ENCODE results near the gene CGN.

Gene CGN

GRCh38 chr1:151510957-151511635 lies at the start of gene CGN:
TSS of gene CGN (plus strand) at chr1:151511387. CDS start at chr1:151518520, 7,133 bp downstream.
- H3K27me3 Mint-ChIP-seq, result no peaks in the 10 kb centered on the region
- no peaks in the 10 kb centered on the region for H3K36me3 Mint-ChIP-seq
- H3K9me3 Mint-ChIP-seq (ENCODE audit: low read depth), result no peaks in the 10 kb centered on the region
- H3K4me1 Mint-ChIP-seq (ENCODE audit: low read depth), result peaks cover 24% of the 10 kb centered on the region
- H3K27ac Mint-ChIP-seq, result peak within 1 kb of the TSS; percentile 37
- H3K4me3 Mint-ChIP-seq, result peak within 1 kb of the TSS; percentile 93

- no peak overlapping the region for H3K27ac Mint-ChIP-seq
- peaks cover 18% of the 10 kb centered on the region for H3K4me1 Mint-ChIP-seq (ENCODE audit: low read depth)
- H3K36me3 Mint-ChIP-seq, result no peaks in the 10 kb centered on the region
- H3K27me3 Mint-ChIP-seq, result peaks cover 19% of the 10 kb centered on the region
- no peaks in the 10 kb centered on the region for H3K9me3 Mint-ChIP-seq (ENCODE audit: low read depth)
- no peak overlapping the region for H3K4me3 Mint-ChIP-seq
Observed at GRCh38 chr1:151461694-151462093, 49.5 kb upstream of the CGN start.

GRCh38 chr1:151465026-151465425 lies 46.2 kb upstream of the CGN start:
- no peaks in the 10 kb centered on the region for H3K9me3 Mint-ChIP-seq (ENCODE audit: low read depth)
- H3K27ac Mint-ChIP-seq, result no peak overlapping the region
- no peaks in the 10 kb centered on the region for H3K36me3 Mint-ChIP-seq
- peaks cover 2% of the 10 kb centered on the region for H3K4me1 Mint-ChIP-seq (ENCODE audit: low read depth)
- H3K27me3 Mint-ChIP-seq, result peaks cover 22% of the 10 kb centered on the region
- H3K4me3 Mint-ChIP-seq, result no peak overlapping the region

GRCh38 chr1:151472856-151473731 lies 38.1 kb upstream of the CGN start:
- H3K36me3 Mint-ChIP-seq, result peaks cover 4% of the 10 kb centered on the region
- peaks cover 10% of the 10 kb centered on the region for H3K4me1 Mint-ChIP-seq (ENCODE audit: low read depth)
- H3K4me3 Mint-ChIP-seq, result peak overlapping the region; percentile 84

GRCh38 chr1:151474745-151475144 lies 36.4 kb upstream of the CGN start:
- H3K4me3 Mint-ChIP-seq, result no peak overlapping the region
- peaks cover 5% of the 10 kb centered on the region for H3K27me3 Mint-ChIP-seq
- peaks cover 10% of the 10 kb centered on the region for H3K4me1 Mint-ChIP-seq (ENCODE audit: low read depth)
- H3K9me3 Mint-ChIP-seq (ENCODE audit: low read depth), result no peaks in the 10 kb centered on the region
- H3K27ac Mint-ChIP-seq, result no peak overlapping the region
- peaks cover 4% of the 10 kb centered on the region for H3K36me3 Mint-ChIP-seq

More at GRCh38 chr1:151472856-151473731, 38.1 kb upstream of the CGN start:
- H3K9me3 Mint-ChIP-seq (ENCODE audit: low read depth), result no peaks in the 10 kb centered on the region
- peaks cover 5% of the 10 kb centered on the region for H3K27me3 Mint-ChIP-seq
- peak overlapping the region; percentile 66 for H3K27ac Mint-ChIP-seq

GRCh38 chr1:151475175-151475574 lies 36.0 kb upstream of the CGN start:
- peaks cover 5% of the 10 kb centered on the region for H3K27me3 Mint-ChIP-seq
- H3K4me1 Mint-ChIP-seq (ENCODE audit: low read depth), result peaks cover 10% of the 10 kb centered on the region
- H3K4me3 Mint-ChIP-seq, result no peak overlapping the region
- no peaks in the 10 kb centered on the region for H3K9me3 Mint-ChIP-seq (ENCODE audit: low read depth)
- peaks cover 4% of the 10 kb centered on the region for H3K36me3 Mint-ChIP-seq
- H3K27ac Mint-ChIP-seq, result no peak overlapping the region

GRCh38 chr1:151476083-151476482 lies 35.1 kb upstream of the CGN start:
- Mint-ChIP-seq H3K27me3 (peaks cover 5% of the 10 kb centered on the region), H3K27ac (no peak overlapping the region), H3K36me3 (peaks cover 4% of the 10 kb centered on the region), H3K4me3 (no peak overlapping the region), H3K9me3 (ENCODE audit: low read depth) (no peaks in the 10 kb centered on the region), H3K4me1 (ENCODE audit: low read depth) (peaks cover 10% of the 10 kb centered on the region)

- Mint-ChIP-seq H3K9me3 (ENCODE audit: low read depth) (no peaks in the 10 kb centered on the region), H3K27me3 (peaks cover 5% of the 10 kb centered on the region), H3K4me3 (no peak overlapping the region), H3K36me3 (peaks cover 4% of the 10 kb centered on the region), H3K4me1 (ENCODE audit: low read depth) (peaks cover 10% of the 10 kb centered on the region), H3K27ac (no peak overlapping the region)
Observed at GRCh38 chr1:151477066-151477465, 34.1 kb upstream of the CGN start.

GRCh38 chr1:151478140-151478812 lies 32.9 kb upstream of the CGN start:
- Mint-ChIP-seq H3K4me3 (no peak overlapping the region), H3K4me1 (ENCODE audit: low read depth) (peaks cover 4% of the 10 kb centered on the region), H3K36me3 (no peaks in the 10 kb centered on the region), H3K9me3 (ENCODE audit: low read depth) (no peaks in the 10 kb centered on the region), H3K27me3 (peaks cover 5% of the 10 kb centered on the region), H3K27ac (no peak overlapping the region)

- H3K27me3 Mint-ChIP-seq, result peaks cover 5% of the 10 kb centered on the region
- no peaks in the 10 kb centered on the region for H3K9me3 Mint-ChIP-seq (ENCODE audit: low read depth)
- H3K4me3 Mint-ChIP-seq, result no peak overlapping the region
- H3K36me3 Mint-ChIP-seq, result no peaks in the 10 kb centered on the region
- H3K27ac Mint-ChIP-seq, result no peak overlapping the region
- peaks cover under 1% of the 10 kb centered on the region for H3K4me1 Mint-ChIP-seq (ENCODE audit: low read depth)
Observed at GRCh38 chr1:151478923-151479322, 32.3 kb upstream of the CGN start.

- Mint-ChIP-seq H3K27ac (no peak overlapping the region), H3K36me3 (no peaks in the 10 kb centered on the region), H3K4me1 (ENCODE audit: low read depth) (no peaks in the 10 kb centered on the region), H3K27me3 (peaks cover 5% of the 10 kb centered on the region), H3K4me3 (no peak overlapping the region), H3K9me3 (ENCODE audit: low read depth) (no peaks in the 10 kb centered on the region)
Observed at GRCh38 chr1:151479462-151479861, 31.7 kb upstream of the CGN start.

- Mint-ChIP-seq H3K27me3 (no peaks in the 10 kb centered on the region), H3K36me3 (no peaks in the 10 kb centered on the region), H3K4me1 (ENCODE audit: low read depth) (no peaks in the 10 kb centered on the region), H3K4me3 (no peak overlapping the region), H3K27ac (no peak overlapping the region), H3K9me3 (ENCODE audit: low read depth) (no peaks in the 10 kb centered on the region)
Observed at GRCh38 chr1:151482017-151482416, 29.2 kb upstream of the CGN start.

- no peaks in the 10 kb centered on the region for H3K36me3 Mint-ChIP-seq
- no peaks in the 10 kb centered on the region for H3K9me3 Mint-ChIP-seq (ENCODE audit: low read depth)
- no peak overlapping the region for H3K4me3 Mint-ChIP-seq
- no peaks in the 10 kb centered on the region for H3K27me3 Mint-ChIP-seq
- no peak overlapping the region for H3K27ac Mint-ChIP-seq
- no peaks in the 10 kb centered on the region for H3K4me1 Mint-ChIP-seq (ENCODE audit: low read depth)
Observed at GRCh38 chr1:151485685-151486255, 25.4 kb upstream of the CGN start.

GRCh38 chr1:151486557-151486956 lies 24.6 kb upstream of the CGN start:
- H3K9me3 Mint-ChIP-seq (ENCODE audit: low read depth), result no peaks in the 10 kb centered on the region

GRCh38 chr1:151491641-151492040 lies 19.5 kb upstream of the CGN start:
- Mint-ChIP-seq H3K4me3 (no peak overlapping the region), H3K36me3 (no peaks in the 10 kb centered on the region), H3K27ac (no peak overlapping the region), H3K27me3 (no peaks in the 10 kb centered on the region), H3K9me3 (ENCODE audit: low read depth) (no peaks in the 10 kb centered on the region), H3K4me1 (ENCODE audit: low read depth) (peaks cover 8% of the 10 kb centered on the region)

More at GRCh38 chr1:151486557-151486956, 24.6 kb upstream of the CGN start:
- H3K27me3 Mint-ChIP-seq, result no peaks in the 10 kb centered on the region
- no peak overlapping the region for H3K4me3 Mint-ChIP-seq
- no peak overlapping the region for H3K27ac Mint-ChIP-seq
- no peaks in the 10 kb centered on the region for H3K4me1 Mint-ChIP-seq (ENCODE audit: low read depth)
- no peaks in the 10 kb centered on the region for H3K36me3 Mint-ChIP-seq

Data from activated naive CD8-positive, alpha-beta T cell (primary cell).